Right renal pelvis (tissue), 4 donors: ENCODE data around the gene VCL. TPM values are rescaled to one million over a fixed set of nuclear protein-coding genes. Genes with fewer than 3 reads are reported as not detected.
"Not testable (repeated sequence)": the region's sequence is repeated elsewhere in the genome, so short reads cannot be mapped to it uniquely, and the experiment has no call there.

ENCODE experiments used
- DNase-seq, 4 donors: peaks; one replicate each; pipeline ENCODE4 v3.0.0-alpha.2; 2013; ENCODE audit warnings: low read depth in 4 of 4, low spot score in 3 of 4, missing footprints in 1 of 4
- polyA plus RNA-seq, 4 donors: library from polyadenylated mRNA; unstranded; fragments of 120-200 nt; gene quantifications; one replicate each; pipeline ENCODE4 v1.2.1, GENCODE V29; 2013; ENCODE audit not compliant: insufficient read length in 4 of 4

VCL gene
- polyA plus RNA-seq, 4 donors: 118 to 141 (median 130) TPM

GRCh38 chr10:74034301-74034700 lies 36.4 kb downstream of the VCL start:
- DNase-seq: no peak

GRCh38 chr10:74035303-74035702 lies 37.4 kb downstream of the VCL start:
- DNase-seq: no peak

GRCh38 chr10:74036474-74036873 lies 38.6 kb downstream of the VCL start:
- DNase-seq: no peak

GRCh38 chr10:74039561-74040145 lies 41.7 kb downstream of the VCL start:
- no peak for DNase-seq

- no peak for DNase-seq
Measured at GRCh38 chr10:74040200-74041126, 42.5 kb downstream of the VCL start.

GRCh38 chr10:74044419-74044818 lies 46.5 kb downstream of the VCL start:
- no peak for DNase-seq

- DNase-seq: no peak
Measured at GRCh38 chr10:74047304-74047703, 49.4 kb downstream of the VCL start.

- DNase-seq: no peak
Measured at GRCh38 chr10:74047871-74048270, 50.0 kb downstream of the VCL start.

GRCh38 chr10:74048433-74048832 lies 50.5 kb downstream of the VCL start:
- no peak for DNase-seq

GRCh38 chr10:74049955-74050354 lies 52.0 kb downstream of the VCL start:
- no peak for DNase-seq

GRCh38 chr10:74050653-74051052 lies 52.7 kb downstream of the VCL start:
- DNase-seq: no peak

- no peak for DNase-seq
Measured at GRCh38 chr10:74051736-74052342, 53.9 kb downstream of the VCL start.

GRCh38 chr10:74052994-74053393 lies 55.1 kb downstream of the VCL start:
- no peak for DNase-seq

GRCh38 chr10:74055383-74056049 lies 57.6 kb downstream of the VCL start:
- DNase-seq: no peak

- no peak for DNase-seq
Measured at GRCh38 chr10:74056050-74056818, 58.3 kb downstream of the VCL start.

GRCh38 chr10:74058071-74058470 lies 60.2 kb downstream of the VCL start:
- DNase-seq: no peak

- no peak for DNase-seq
Measured at GRCh38 chr10:74058658-74059057, 60.7 kb downstream of the VCL start.

GRCh38 chr10:74061104-74061503 lies 63.2 kb downstream of the VCL start:
- DNase-seq: no peak

- DNase-seq: not testable (repeated sequence)
Measured at GRCh38 chr10:74061978-74062377, 64.1 kb downstream of the VCL start.

GRCh38 chr10:74063256-74063655 lies 65.3 kb downstream of the VCL start:
- DNase-seq: no peak
